Fibroblast of skin of back (primary cell): ENCODE data around the gene CRACR2B.
A peak's percentile ranks its signal among the peaks of the same experiment; 100 is the strongest.

Experiments used
- DNase-seq: peaks from one replicate; pipeline ENCODE4 v3.0.0-alpha.2; 2013

Gene CRACR2B

DNA sequence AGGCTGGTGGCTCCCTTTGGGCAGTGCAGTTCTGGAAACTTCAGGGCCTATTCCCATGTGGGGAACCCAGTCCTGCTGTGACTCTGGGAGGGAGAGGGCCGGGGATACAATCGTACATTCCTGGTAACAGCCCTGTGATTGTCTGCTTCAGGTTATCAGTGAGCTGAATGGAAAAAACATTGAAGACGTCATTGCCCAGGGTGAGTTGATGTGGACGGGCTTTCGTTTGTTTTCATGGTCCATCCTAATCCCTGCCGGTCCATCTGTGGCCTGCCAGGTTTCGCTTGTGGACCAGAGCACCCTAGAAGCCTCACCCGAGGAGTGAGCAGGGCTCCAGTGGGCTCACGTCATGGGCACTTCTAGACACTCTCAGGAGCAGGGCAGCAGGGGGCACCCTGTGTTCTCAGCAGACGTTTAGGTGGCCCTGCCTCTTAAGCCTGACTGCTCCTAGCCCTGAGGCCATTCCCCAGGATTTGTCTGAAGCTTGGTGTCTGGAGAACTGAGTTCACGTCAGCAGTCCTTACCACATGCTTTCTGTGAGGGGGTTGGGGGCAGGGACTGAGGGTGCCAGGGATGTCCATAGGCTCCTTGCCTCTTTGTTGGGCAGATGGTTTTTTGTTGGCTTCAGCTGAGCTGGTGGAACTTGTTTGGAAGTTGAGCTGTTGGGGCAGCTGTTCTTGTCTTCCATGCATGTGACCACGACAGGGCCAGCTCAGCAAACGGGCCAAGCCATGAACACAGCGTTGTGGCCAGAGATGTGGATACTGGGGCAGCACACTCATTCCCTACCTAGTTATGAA is 16.1 kb upstream of the CRACR2B start:
- no peak for DNase-seq

DNA sequence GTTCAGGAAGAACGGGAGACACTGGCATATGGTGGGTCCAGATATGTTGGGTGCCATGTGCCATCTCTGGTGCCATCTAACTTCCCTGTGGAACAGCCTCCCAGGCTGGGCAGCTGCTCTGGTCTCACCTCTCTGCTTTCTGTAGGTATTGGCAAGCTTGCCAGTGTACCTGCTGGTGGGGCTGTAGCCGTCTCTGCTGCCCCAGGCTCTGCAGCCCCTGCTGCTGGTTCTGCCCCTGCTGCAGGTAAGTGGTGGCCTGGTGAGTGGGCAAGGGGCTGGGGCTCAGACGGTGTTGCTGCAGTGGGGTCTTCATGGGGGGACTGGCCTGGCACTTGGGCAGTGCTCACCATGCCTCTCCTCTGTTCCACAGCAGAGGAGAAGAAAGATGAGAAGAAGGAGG is 15.3 kb upstream of the CRACR2B start:
- DNase-seq = no peak

DNA sequence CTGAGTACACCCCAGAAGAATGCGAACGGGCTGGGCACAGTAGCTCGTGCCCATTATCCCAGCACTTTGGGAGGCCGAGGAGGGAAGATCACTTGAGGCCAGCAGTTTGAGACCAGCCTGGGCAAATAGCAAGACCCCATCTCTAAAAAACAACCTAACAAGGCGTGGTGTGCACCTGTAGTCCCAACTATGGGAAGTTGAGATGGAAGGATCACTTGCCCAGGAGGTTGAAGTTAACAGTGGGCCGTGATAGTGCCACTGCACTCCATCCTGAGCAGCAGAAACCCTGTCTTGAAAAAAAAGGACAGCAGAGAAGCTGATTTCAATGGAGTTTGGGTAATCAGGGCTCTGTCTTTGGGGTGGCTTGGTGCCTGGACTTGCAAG is 14.7 kb upstream of the CRACR2B start:
- DNase-seq = no peak

DNA sequence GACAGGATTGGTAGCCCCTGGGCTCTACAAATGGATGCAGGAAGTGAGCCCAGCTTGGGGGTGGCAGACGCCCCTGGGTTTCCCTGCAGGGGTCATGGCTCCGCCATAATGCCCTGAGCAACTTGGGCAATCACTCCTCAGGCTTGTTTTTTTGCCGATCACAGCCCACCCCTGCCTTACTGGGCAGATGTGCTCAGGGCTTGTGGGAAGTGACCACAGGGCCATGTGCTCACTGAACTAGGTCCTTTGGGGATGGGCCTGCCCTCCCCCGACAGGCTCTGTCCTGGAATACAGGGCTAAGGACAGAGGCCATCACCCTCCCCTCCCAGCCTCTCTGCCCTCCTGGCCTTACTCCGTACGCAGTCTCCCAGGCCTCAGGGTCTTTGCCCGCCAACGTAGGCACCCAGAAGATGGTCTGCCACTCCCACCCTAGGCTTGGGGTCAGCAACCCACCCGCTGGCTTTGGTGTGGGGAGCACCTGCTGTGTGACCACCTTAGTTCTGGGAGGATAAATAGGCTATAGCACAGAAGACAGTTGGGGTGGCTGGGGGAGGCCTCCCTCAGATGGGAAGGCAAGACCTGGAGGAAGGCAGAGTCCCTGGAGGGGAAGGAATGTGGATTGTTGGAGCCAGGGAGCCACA is 14.1 kb upstream of the CRACR2B start:
- DNase-seq = no peak

DNA sequence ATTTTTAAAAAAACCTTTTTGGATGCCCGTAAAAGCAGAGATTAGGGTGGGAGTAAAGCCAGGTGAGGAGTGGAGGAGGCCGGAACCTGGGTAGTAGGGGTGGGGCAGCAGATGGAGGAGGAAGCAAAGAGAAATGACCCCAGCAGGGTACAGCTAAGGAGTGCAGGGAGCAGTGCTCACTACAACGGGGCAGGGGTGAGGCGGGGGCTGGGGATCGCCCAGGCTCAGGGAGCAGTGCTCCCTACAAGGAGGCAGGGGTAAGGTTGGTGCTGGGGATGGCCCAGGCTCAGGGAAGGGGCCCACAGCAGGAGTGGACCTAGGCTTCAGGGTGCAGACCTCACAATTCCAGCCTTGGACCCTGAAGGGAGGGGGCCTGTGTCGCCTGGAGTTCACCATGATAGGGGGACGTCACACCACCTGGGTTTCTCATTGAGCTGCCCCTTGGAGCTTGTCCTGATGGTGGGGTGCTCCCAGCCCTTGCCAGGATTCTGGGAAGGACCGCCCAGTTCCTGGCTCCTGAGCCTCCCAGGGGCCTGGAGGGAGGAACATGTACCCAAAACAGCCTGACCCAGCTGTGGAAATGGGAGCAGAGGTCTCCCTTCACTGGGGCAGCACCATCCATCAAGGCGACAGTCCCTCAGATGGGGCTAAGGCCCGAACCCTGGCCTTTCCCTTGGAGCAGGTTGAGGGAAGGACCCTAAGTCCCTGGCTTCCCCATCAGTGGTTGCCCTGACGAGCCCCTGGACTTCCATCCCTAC is 11.9 kb upstream of the CRACR2B start:
- no peak for DNase-seq

DNA sequence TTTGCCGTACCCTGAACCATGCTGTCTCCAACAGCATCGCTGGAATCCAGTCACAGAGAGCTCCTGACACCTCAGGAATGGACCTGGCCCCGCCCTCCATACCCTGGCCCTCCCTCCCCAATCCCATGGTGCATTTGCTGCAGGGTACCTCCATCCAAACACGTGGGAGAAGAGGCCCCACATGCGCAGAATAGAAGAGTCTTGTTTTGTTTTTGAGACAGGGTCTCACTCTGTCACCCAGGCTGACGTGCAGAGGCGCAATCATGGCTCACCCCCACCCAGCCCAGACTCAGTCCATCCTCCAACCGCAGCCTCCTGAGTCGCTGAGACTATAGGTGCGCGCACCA is 11.3 kb upstream of the CRACR2B start:
- no peak for DNase-seq

DNA sequence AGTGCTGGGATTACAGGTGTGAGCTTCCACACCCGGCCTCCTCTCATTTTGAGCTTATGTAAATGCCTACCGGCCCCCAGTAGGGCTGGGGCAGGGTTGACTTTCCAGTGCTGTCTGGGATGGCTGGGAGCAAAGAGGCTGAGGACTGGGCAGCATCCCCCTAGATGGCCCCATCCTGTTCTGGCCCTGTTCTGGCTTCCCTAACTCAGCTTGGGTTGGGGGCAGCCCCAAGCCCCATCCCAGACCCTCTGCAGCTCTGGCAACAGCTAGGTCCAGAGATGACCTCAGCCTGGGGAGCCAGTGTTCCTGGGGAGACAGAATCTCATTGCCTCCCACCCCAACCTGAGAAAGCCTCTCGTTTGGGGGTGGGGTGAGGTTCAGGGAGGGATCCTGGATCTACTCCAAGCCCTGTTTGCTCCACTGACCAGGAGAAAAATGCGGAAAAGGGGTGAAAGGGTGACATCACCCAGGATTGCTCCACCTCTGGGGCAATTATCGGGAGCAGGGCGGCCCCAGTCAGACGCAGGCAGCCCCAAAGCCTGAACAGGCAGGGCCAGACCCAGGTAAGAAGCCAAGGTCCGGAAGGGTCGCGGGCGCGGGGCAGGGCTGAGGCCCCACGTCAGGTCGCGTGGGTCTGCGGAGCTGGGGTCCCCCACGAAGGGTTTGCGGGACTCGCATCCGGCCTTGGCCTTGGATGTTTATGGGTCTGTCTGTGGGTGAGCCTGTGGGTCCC is 9.2 kb upstream of the CRACR2B start, which contains the start of gene PNPLA2:
Gene PNPLA2 (plus strand): TSS at position 519 of the 733 bp plus-strand sequence. CDS start 805 bp downstream, outside the sequence.
- no peak for DNase-seq

DNA sequence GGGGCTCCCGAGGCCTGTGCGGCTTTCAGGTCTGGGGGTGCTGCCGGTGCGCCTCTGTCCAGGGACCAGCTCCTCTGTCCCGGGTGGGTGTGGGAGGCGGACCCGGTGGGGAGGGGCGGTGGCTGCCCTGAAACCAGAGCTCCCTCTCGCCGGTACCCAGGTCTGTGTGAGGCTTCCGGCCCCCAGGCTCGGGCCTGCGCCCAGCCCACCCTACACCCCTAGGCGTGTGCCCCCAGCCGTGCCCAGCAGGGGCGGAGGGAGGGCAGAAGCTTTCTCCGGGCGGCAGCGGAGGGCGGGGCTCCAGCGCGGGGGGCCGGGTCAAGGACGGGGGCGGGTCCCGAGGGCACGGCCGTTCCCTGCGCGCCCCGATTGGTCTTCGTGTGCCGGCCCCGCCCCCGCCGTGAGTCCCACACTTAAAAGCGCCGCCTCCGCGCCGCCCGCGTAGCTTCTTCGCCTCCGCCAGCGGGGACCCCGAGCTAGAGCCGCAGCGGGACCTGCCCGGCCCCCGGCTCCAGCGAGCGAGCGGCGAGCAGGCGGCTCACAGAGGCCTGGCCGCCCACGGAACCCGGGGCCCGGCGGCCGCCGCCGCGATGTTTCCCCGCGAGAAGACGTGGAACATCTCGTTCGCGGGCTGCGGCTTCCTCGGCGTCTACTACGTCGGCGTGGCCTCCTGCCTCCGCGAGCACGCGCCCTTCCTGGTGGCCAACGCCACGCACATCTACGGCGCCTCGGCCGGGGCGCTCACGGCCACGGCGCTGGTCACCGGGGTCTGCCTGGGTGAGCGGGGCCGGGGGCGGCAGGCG is 8.4 kb upstream of the CRACR2B start:
- DNase-seq = peak; percentile 87

DNA sequence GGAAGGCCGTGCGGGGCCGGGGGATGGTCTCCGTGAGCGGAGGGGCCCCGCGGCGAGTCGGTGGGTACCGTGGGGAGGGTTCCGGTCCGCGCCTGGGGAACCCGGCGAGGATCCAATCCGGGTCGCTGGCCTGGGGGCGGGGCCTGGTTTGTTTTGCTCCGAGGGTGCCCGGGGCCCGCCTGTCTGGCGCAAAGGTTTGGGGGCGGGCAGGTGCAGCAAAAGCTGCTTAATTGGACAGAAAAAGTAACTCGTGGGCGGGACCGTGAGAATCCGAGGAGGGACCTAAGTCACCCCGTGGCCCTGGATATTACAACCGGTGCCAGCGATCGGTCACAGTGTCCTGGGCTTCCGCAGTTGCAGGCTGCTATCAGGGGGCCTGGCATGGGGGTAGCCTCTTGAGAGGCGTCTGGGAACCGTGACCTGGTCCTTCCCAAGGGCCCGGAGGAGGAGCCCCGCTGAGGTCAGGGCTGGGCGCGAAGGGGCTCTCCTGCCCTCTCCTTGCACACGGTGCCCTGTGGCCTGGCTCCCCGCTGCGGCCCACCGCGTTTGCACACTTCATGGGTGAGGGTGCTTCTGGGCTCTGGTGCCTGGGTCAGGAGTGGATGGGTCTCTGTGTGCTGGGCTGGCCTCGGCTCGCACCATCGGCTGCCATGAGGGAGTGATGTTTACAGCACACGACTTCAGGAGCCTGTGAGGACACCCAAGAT is 7.6 kb upstream of the CRACR2B start:
- peak; percentile 69 for DNase-seq

DNA sequence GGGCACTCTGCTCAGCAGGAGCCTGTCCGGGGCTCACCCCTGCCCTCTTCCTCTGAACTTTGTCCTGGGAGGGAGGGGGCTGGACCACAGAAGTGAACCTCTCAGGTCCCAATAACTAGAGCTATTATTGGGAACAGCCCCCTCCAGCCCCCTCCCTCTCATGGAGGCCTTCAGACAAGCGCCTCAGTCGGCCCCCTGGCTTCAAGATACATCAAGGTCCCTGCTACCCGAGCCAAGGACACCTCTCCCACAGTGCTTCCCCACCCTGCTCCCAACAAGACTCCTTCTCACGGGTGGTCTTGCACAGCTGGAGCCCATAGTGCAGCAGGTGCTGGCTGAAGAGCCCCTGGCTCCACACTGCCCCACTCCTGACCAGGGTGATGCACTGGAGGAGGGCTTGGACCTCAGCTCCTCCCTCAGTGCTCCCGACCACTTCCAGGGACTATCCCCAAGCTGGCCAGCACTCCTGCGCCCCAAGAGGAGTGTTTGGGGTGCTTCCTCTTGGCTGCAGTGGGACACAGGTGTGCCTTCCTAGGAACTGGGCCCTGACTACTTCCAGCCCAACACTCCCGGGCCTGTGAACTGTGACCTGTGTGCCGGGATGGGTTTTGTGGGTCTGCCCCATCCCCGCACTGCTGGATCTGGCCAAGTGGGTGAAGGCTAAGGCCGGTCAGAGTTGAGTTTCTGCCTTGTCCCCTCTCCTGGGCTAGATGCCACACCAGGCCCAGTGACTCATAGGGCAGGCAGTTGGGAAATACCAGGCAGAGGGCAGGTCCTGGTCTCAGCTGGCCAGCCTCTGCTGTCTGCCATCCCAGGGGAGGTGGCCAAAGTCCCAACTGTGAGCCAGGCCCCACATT is 6.8 kb upstream of the CRACR2B start:
- peak; percentile 62 for DNase-seq

DNA sequence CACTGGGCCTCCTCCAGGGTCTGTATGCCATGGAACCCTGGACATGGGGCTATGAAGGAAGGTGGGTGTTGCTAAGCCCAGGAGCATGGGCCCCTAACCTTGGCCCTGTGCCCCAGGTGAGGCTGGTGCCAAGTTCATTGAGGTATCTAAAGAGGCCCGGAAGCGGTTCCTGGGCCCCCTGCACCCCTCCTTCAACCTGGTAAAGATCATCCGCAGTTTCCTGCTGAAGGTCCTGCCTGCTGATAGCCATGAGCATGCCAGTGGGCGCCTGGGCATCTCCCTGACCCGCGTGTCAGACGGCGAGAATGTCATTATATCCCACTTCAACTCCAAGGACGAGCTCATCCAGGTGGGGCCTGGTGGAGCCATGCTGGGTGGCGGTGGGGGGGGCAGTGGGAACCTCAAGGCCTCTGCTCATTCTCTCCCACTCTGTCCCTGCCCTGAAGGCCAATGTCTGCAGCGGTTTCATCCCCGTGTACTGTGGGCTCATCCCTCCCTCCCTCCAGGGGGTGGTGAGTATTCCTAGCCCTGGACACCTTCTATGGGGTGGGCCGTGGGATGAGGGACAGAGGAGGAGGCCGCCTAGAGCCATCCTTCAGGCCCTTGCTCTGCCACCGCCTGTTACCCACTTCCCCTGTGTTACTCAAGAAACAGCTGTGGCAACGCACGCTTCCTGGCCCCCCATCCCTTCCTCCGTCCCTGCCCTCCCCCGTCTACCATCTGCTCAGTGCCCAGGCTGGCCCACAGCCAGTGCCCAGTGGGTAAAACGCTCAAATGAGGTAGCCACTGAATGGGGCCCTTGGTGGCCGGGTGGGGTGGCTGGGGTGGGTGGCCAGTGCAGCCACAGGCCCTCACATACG is 6.0 kb upstream of the CRACR2B start:
- no peak for DNase-seq

DNA sequence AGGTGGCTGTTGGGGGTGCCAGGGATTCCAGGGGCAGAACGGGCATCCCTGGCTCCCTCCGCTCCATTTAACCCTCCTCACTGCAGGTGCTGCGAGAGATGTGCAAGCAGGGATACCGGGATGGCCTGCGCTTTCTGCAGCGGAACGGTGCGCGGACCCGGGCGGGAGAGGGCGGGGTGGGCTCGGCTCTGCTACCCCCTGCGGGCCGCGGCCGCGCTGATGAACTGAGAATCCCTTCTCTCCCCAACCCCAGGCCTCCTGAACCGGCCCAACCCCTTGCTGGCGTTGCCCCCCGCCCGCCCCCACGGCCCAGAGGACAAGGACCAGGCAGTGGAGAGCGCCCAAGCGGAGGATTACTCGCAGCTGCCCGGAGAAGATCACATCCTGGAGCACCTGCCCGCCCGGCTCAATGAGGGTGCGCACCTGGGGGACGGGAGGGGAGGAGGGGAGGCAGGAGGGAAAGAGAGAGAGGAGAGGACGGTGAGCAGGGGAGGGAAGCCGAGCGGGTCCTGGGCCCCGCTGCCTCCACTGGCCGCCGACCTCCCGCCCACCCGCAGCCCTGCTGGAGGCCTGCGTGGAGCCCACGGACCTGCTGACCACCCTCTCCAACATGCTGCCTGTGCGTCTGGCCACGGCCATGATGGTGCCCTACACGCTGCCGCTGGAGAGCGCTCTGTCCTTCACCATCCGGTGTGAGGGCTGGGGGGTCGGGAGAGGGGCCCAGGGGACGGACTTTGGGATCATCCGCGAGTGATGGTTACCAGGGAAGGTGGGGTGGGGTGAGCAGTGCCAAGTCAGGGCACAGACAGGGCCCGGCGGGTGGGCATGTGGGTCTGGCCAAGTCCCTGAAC is 4.1 kb upstream of the CRACR2B start:
- no peak for DNase-seq

DNA sequence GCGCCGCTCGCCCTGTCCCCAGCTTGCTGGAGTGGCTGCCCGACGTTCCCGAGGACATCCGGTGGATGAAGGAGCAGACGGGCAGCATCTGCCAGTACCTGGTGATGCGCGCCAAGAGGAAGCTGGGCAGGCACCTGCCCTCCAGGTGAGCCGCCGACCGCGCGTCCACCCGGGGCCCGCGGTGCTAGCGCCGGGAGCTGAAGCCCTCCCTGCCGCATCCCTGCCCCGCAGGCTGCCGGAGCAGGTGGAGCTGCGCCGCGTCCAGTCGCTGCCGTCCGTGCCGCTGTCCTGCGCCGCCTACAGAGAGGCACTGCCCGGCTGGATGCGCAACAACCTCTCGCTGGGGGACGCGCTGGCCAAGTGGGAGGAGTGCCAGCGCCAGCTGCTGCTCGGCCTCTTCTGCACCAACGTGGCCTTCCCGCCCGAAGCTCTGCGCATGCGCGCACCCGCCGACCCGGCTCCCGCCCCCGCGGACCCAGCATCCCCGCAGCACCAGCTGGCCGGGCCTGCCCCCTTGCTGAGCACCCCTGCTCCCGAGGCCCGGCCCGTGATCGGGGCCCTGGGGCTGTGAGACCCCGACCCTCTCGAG is 3.3 kb upstream of the CRACR2B start:
- no peak for DNase-seq

DNA sequence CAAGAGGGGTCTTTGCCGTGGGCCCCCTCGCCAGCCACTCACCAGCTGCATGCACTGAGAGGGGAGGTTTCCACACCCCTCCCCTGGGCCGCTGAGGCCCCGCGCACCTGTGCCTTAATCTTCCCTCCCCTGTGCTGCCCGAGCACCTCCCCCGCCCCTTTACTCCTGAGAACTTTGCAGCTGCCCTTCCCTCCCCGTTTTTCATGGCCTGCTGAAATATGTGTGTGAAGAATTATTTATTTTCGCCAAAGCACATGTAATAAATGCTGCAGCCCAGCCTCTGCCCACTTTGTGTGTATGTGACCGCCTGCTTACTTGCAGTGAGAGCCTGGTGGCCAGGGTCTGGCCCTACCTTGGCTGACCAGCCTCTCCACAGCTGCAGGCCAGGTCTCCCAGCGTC is 2.8 kb upstream of the CRACR2B start:
- no peak for DNase-seq

DNA sequence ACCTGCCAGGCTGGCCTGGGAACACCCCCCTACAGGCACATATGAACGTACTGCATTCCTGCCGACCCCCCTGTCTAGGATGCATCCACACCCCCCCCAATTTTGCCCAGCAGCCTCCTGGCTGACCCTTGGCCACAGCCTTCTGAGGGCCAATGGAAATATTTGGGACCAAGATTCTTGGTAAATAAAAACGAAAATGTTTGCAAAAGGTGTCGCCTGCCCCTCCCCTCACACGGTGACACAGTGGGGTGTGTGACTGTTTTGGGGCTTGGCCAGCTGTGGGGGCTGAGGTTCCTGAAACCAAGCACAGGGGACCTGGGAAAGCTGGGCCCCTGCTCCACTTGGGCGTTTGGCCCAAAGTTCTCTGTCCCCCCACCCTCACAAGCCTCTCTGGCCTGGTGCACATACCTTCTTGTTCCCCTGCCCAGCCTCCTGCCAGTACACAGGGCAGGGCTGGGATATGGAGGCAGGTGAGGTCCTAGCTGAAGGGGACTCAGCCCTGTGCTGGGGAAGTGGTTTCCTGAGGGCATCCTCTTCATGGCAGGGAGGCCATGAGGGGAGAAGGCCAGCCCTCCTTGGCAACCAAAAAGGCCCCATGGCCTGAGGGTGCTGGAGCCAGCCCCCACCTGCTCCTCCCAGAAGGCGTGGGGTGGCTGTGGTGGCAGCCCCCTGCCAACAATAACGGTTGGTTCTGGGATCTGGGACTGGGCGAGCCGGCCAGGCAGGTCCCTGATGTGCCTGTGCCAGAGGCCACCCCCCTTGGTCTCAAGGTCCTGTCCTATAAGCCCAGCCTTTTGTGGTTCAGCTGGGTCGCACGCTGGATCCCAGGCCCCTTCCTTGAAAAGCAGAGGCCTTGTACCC is 2.1 kb upstream of the CRACR2B start:
- no peak for DNase-seq

DNA sequence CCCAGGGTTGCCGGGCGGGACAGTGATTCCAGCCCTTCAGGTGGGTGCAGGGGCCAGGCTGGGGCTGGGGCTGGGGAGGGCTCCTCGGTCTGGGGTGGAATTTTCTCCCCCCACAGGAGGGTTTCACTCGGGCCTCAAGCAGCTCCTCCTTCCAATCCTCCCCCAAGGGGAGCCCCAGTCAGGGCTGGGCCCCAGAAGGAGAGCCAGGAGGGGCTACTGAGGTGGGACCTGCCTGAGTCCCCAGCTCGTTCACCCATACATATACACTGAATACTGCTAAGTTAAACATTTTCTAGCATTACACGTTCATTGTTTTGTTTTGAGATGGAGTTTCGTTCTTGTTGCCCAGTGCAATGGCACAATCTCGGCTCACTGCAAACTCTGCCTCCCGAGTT is 1.5 kb upstream of the CRACR2B start:
- DNase-seq = no peak

DNA sequence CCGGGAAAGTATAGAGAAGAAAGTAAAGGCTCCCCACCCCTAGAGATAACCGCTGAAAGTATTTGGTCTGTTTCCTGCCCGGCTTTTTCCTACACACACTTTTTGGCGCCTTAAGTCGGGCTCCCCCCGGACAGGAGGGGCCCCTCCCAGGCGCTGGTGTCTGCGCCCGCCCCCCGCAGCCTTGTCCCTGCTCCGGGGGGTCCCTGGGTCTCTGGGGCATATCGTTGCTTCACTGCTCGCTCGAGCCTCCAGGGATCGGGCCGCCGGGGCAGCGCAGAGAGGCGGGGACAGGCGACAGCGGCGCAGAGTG is 928 bp upstream of the CRACR2B start:
- DNase-seq = no peak
